SK-N-SH (cell line): ENCODE results near the gene LILRB5. TPM values are rescaled to one million over a fixed set of nuclear protein-coding genes. Genes with fewer than 3 reads are reported as not detected.

Experiments used
- CTCF ChIA-PET: fragments of 300-600, 350-600 bp; formaldehyde crosslinking; extraction: SDS; loops from one replicate; lab custom pipeline; 2021; lab: Yijun Ruan, JAX
- POLR2A ChIA-PET: fragments of 350-600 bp; sonication (Branson Sonifier 250); formaldehyde crosslinking; extraction: SDS; loops from one replicate; lab custom pipeline; 2020; ENCODE audit warnings: antibody characterized with exemption, inconsistent platforms; lab: Yijun Ruan, JAX
- DNase-seq: peaks from one replicate; pipeline ENCODE4 v3.0.0; 2012
- H2AFZ ChIP-seq: fragments of 200-600 bp; sonication (generic); 2 replicates; pipeline ENCODE4 v1.8.1; 2016; ENCODE audit warnings: antibody characterized with exemption, mild to moderate bottlenecking, low read depth
- H3F3A ChIP-seq: fragments of 200-600 bp; sonication (generic); replicated peaks from 2 replicates; pipeline ENCODE3; 2016; ENCODE audit warnings: antibody characterized with exemption, mild to moderate bottlenecking; ENCODE audit not compliant: insufficient read depth
- H3K27ac ChIP-seq, 2 experiments: fragments of 200-500 bp in 1 of 2; fragments of 200-600 bp in 1 of 2; sonication (Bioruptor generic) in 1 of 2; sonication (generic), shearing (Covaris generic) in 1 of 2; 2 replicates each; pipeline versions ENCODE4 v1.5.1 to v1.6.1; 2014 to 2016; ENCODE audit warnings: low read depth in 2 of 2, inconsistent platforms in 1 of 2, low read length in 1 of 2, mild to moderate bottlenecking in 1 of 2, mixed read lengths in 1 of 2
- H3K27me3 ChIP-seq: fragments of 200-600 bp; sonication (generic), shearing (Covaris generic); 2 replicates; pipeline ENCODE4 v1.6.1; 2016; ENCODE audit warnings: mixed run types; ENCODE audit not compliant: insufficient read depth
- H3K36me3 ChIP-seq, 2 experiments: fragments of 200-500 bp in 1 of 2; fragments of 200-600 bp in 1 of 2; sonication (Bioruptor generic) in 1 of 2; sonication (generic) in 1 of 2; replicated peaks in 1 of 2; 2 replicates each; pipeline versions ENCODE3 to v1.5.1; 2014 to 2016; ENCODE audit warnings: low read length in 1 of 2, mild to moderate bottlenecking in 1 of 2; ENCODE audit not compliant: insufficient read depth in 2 of 2, control insufficient read depth in 1 of 2
- H3K4me1 ChIP-seq, 2 experiments: fragments of 200-500 bp in 1 of 2; fragments of 200-600 bp in 1 of 2; sonication (Bioruptor generic) in 1 of 2; sonication (generic), shearing (Covaris generic) in 1 of 2; 2 replicates each; pipeline versions ENCODE4 v1.5.1 to v1.6.1; 2014 to 2016; ENCODE audit warnings: low read depth in 1 of 2, low read length in 1 of 2, mixed run types in 1 of 2; ENCODE audit not compliant: insufficient read depth in 2 of 2, control insufficient read depth in 1 of 2
- H3K4me2 ChIP-seq: fragments of 200-600 bp; sonication (generic), shearing (Covaris generic); 2 replicates; pipeline ENCODE4 v1.6.1; 2017; ENCODE audit warnings: mixed run types
- H3K4me3 ChIP-seq, 2 experiments: fragments of 200-500 bp in 1 of 2; fragments of 200-600 bp in 1 of 2; sonication (Bioruptor generic) in 1 of 2; sonication (generic), shearing (Covaris generic) in 1 of 2; 2 replicates each; pipeline versions ENCODE4 v1.5.1 to v1.8.1; 2014 to 2016; ENCODE audit warnings: low read depth in 2 of 2, inconsistent platforms in 1 of 2, low read length in 1 of 2, mild to moderate bottlenecking in 1 of 2, mixed read lengths in 1 of 2, moderate library complexity in 1 of 2
- H3K79me2 ChIP-seq: fragments of 200-600 bp; sonication (generic); 2 replicates; pipeline ENCODE4 v1.8.1; 2017; ENCODE audit warnings: mild to moderate bottlenecking; ENCODE audit not compliant: insufficient read depth
- H3K9ac ChIP-seq: fragments of 200-600 bp; sonication (generic); 2 replicates; pipeline ENCODE4 v1.6.1; 2017; ENCODE audit warnings: mixed run types
- H3K9me2 ChIP-seq: fragments of 200-600 bp; sonication (generic); 2 replicates; pipeline ENCODE4 v1.6.1; 2017; ENCODE audit warnings: mixed run types
- H3K9me3 ChIP-seq: fragments of 200-600 bp; sonication (generic); 2 replicates; pipeline ENCODE4 v1.6.1; 2017; ENCODE audit warnings: mixed run types, mild to moderate bottlenecking, moderate library complexity
- H4K20me1 ChIP-seq: fragments of 200-600 bp; sonication (generic); 2 replicates; pipeline ENCODE4 v1.6.1; 2017; ENCODE audit warnings: mild to moderate bottlenecking, mixed run types; ENCODE audit not compliant: insufficient read depth
- ELF1 ChIP-seq: IDR thresholded peaks from 2 replicates; pipeline ENCODE4 v1.4.0; 2012
- EZH2phosphoT487 ChIP-seq: fragments of 200-600 bp; sonication (generic); IDR thresholded peaks from 2 replicates; pipeline ENCODE4 v1.6.1; 2017; ENCODE audit warnings: low read depth, mixed run types, mild to moderate bottlenecking, antibody characterized with exemption, moderate library complexity, borderline replicate concordance
- FOXJ3 ChIP-seq: sonication (generic); formaldehyde crosslinking; IDR thresholded peaks from 2 replicates; pipeline ENCODE4 v1.5.1; 2020; ENCODE audit warnings: mild to moderate bottlenecking, missing genetic modification reagents
- GATA2 ChIP-seq: sonication (generic); formaldehyde crosslinking; IDR thresholded peaks from 2 replicates; pipeline ENCODE4 v1.5.0; 2020; ENCODE audit warnings: mild to moderate bottlenecking, missing genetic modification reagents
- NRF1 ChIP-seq: IDR thresholded peaks from 2 replicates; pipeline ENCODE4 v1.6.1; 2012; ENCODE audit warnings: low read depth, mild to moderate bottlenecking, low read length
- POLR2AphosphoS5 ChIP-seq: IDR thresholded peaks from 2 replicates; pipeline ENCODE4 v1.6.1; 2012; ENCODE audit warnings: low read depth, low read length
- RXRA ChIP-seq: IDR thresholded peaks from 2 replicates; pipeline ENCODE4 v1.4.0; 2012; ENCODE audit warnings: low read depth, mild to moderate bottlenecking, borderline replicate concordance
- TAF1 ChIP-seq: IDR thresholded peaks from 2 replicates; pipeline ENCODE4 v1.6.1; 2012; ENCODE audit warnings: low read depth, mild to moderate bottlenecking, low read length, moderate library complexity, borderline replicate concordance
- WGBS: methylation state at CpG from one replicate; pipeline ENCODE4 v1.1.6; 2017; ENCODE audit warnings: low lambda C conversion rate; 5-methylcytosine and 5-hydroxymethylcytosine counted together
- polyA plus RNA-seq, 3 experiments: library from polyadenylated mRNA; depleted of rRNA; stranded (reverse); fragments of >200 nt; gene quantifications; 2 replicates each; pipeline ENCODE4 v1.2.3, GENCODE V29; 2012
- TF ChIP-seq, protein P1 (sequence below): fragments of 150-350 bp; IDR thresholded peaks from 2 replicates; pipeline ENCODE4 v1.6.1; 2017; ENCODE audit warnings: antibody characterized with exemption, low read length, low read depth, borderline replicate concordance
- TF ChIP-seq, protein P2 (sequence below): IDR thresholded peaks from 2 replicates; pipeline ENCODE4 v1.4.0; 2012; ENCODE audit warnings: low read depth, borderline replicate concordance
- TF ChIP-seq, protein P3 (sequence below): IDR thresholded peaks from 2 replicates; pipeline ENCODE4 v1.6.1; 2012; ENCODE audit warnings: mild to moderate bottlenecking, low read depth, low read length, moderate library complexity

The LILRB5 gene
- polyA plus RNA-seq, 1 of the 3 experiments (the other 2 are of a cell fraction) = not detected

DNA sequence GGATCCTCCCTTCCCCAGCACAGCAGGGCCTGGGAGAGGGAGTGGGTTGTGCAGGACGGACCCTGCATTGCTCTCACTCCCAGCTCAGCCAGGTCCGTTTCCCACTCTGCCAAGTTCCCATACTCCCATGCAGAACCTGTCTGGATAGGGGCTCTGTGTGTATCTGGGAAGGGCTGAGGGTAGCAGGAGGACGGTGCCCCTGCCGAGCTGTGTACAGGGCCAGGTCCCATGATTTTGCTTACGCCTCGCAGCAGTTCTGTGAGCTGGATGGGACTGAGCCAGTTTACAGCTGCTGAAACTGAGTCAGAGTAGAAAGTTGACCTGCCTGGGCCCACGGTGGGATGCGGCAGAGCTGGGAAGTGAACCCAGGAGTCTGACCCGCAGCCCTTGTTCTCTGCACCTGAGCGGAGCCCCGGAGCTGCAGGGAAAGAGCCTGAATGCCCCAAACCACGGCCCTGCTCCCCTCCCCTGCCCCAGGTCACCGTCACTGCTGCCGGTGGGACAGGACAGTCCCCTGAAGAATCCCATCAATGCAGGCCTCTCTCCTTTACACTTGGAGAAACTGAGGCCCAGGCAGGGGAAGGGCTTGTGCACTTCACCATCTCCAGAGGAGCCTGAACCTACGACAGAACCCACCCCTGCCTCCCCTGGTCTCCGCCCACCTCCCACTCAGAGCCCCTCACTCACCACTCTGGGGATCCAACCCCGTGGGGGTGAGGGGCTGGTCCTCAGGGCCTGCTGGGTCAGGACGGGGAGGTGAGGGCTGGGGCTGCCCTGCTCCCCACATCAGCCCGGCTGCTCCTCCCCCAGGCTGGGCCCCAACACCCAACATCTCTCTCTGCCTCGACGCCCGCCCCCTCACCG, 3.5 kb downstream of the LILRB5 start:
- no peaks in the 10 kb centered on the region for H3K9me2 ChIP-seq
- H3K79me2 ChIP-seq = no peaks in the 10 kb centered on the region
- no peaks in the 10 kb centered on the region for H3K9me3 ChIP-seq
- ChIA-PET POLR2A (no interaction called here), CTCF (interaction anchor here (0.9 to 1.2 kb wide), 2 partner anchors 13 to 21 kb away, joined by 3 to 4 read pairs; no protein-coding TSS in a partner anchor)
- H3K36me3 ChIP-seq = no peaks in the 10 kb centered on the region
- DNase-seq = no peak
- no peak for TF ChIP-seq POLR2AphosphoS5
- TF ChIP-seq, protein P1, sequence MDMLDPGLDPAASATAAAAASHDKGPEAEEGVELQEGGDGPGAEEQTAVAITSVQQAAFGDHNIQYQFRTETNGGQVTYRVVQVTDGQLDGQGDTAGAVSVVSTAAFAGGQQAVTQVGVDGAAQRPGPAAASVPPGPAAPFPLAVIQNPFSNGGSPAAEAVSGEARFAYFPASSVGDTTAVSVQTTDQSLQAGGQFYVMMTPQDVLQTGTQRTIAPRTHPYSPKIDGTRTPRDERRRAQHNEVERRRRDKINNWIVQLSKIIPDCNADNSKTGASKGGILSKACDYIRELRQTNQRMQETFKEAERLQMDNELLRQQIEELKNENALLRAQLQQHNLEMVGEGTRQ = no peak
- TF ChIP-seq RXRA = no peak
- TF ChIP-seq, protein P2, sequence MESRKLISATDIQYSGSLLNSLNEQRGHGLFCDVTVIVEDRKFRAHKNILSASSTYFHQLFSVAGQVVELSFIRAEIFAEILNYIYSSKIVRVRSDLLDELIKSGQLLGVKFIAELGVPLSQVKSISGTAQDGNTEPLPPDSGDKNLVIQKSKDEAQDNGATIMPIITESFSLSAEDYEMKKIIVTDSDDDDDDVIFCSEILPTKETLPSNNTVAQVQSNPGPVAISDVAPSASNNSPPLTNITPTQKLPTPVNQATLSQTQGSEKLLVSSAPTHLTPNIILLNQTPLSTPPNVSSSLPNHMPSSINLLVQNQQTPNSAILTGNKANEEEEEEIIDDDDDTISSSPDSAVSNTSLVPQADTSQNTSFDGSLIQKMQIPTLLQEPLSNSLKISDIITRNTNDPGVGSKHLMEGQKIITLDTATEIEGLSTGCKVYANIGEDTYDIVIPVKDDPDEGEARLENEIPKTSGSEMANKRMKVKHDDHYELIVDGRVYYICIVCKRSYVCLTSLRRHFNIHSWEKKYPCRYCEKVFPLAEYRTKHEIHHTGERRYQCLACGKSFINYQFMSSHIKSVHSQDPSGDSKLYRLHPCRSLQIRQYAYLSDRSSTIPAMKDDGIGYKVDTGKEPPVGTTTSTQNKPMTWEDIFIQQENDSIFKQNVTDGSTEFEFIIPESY = no peak
- TF ChIP-seq GATA2 = no peak
- TF ChIP-seq TAF1 = no peak
- TF ChIP-seq NRF1 = no peak
- no peak for TF ChIP-seq FOXJ3 (CRISPR knock-in tag)
- TF ChIP-seq, protein P3, sequence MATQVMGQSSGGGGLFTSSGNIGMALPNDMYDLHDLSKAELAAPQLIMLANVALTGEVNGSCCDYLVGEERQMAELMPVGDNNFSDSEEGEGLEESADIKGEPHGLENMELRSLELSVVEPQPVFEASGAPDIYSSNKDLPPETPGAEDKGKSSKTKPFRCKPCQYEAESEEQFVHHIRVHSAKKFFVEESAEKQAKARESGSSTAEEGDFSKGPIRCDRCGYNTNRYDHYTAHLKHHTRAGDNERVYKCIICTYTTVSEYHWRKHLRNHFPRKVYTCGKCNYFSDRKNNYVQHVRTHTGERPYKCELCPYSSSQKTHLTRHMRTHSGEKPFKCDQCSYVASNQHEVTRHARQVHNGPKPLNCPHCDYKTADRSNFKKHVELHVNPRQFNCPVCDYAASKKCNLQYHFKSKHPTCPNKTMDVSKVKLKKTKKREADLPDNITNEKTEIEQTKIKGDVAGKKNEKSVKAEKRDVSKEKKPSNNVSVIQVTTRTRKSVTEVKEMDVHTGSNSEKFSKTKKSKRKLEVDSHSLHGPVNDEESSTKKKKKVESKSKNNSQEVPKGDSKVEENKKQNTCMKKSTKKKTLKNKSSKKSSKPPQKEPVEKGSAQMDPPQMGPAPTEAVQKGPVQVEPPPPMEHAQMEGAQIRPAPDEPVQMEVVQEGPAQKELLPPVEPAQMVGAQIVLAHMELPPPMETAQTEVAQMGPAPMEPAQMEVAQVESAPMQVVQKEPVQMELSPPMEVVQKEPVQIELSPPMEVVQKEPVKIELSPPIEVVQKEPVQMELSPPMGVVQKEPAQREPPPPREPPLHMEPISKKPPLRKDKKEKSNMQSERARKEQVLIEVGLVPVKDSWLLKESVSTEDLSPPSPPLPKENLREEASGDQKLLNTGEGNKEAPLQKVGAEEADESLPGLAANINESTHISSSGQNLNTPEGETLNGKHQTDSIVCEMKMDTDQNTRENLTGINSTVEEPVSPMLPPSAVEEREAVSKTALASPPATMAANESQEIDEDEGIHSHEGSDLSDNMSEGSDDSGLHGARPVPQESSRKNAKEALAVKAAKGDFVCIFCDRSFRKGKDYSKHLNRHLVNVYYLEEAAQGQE = no peak
- no peak for TF ChIP-seq EZH2phosphoT487
- no peak for TF ChIP-seq ELF1
- H3K4me2 ChIP-seq = no peak overlapping the region
- no peak overlapping the region for H3K27ac ChIP-seq
- peaks cover 4% of the 10 kb centered on the region for H3F3A ChIP-seq
- peaks cover 80% of the 10 kb centered on the region for H3K27me3 ChIP-seq
- no peaks in the 10 kb centered on the region for H4K20me1 ChIP-seq
- H3K4me1 ChIP-seq = no peaks in the 10 kb centered on the region
- no peak overlapping the region for H2AFZ ChIP-seq
- no peak overlapping the region for H3K4me3 ChIP-seq
- H3K9ac ChIP-seq = no peak overlapping the region
- WGBS = 13% methylated on average over 14 of the region's 23 CpGs
